HK-2 (cell line): ENCODE results near the gene GRIN3B.
"Not testable (repeated sequence)": the region's sequence is repeated elsewhere in the genome, so short reads cannot be mapped to it uniquely, and the experiment has no call there.

Source experiments
- DNase-seq: peaks from one replicate; pipeline ENCODE4 v3.0.0-alpha.2; 2018; ENCODE audit not compliant: unreplicated experiment

GRIN3B gene

GRCh38 chr19:1000095-1000494 lies at the start of gene GRIN3B:
TSS of gene GRIN3B (plus strand) at chr19:1000419. CDS start at chr19:1000438, 19 bp downstream.
- DNase-seq: peak; percentile 65

GRCh38 chr19:952049-952679 lies 48.1 kb upstream of the GRIN3B start:
- DNase-seq: no peak

GRCh38 chr19:952680-953444 lies 47.4 kb upstream of the GRIN3B start:
- no peak for DNase-seq

GRCh38 chr19:953445-954271 lies 46.6 kb upstream of the GRIN3B start:
- no peak for DNase-seq

GRCh38 chr19:954272-954671 lies 45.9 kb upstream of the GRIN3B start:
- DNase-seq: no peak

- no peak for DNase-seq
Observed at GRCh38 chr19:954672-955494, 45.3 kb upstream of the GRIN3B start.

- no peak for DNase-seq
Observed at GRCh38 chr19:955803-956765, 44.1 kb upstream of the GRIN3B start.

- DNase-seq: peak; percentile 27
Observed at GRCh38 chr19:956766-957440, 43.3 kb upstream of the GRIN3B start.

GRCh38 chr19:957578-957977 lies 42.6 kb upstream of the GRIN3B start:
- not testable (repeated sequence) for DNase-seq

GRCh38 chr19:958967-959855 lies 41.0 kb upstream of the GRIN3B start:
- DNase-seq: no peak

GRCh38 chr19:960020-960419 lies 40.2 kb upstream of the GRIN3B start:
- no peak for DNase-seq

- DNase-seq: no peak
Observed at GRCh38 chr19:960601-960938, 39.6 kb upstream of the GRIN3B start.

GRCh38 chr19:961866-962620 lies 38.2 kb upstream of the GRIN3B start:
- no peak for DNase-seq

GRCh38 chr19:962683-963400 lies 37.4 kb upstream of the GRIN3B start:
- no peak for DNase-seq

- peak; percentile 22 for DNase-seq
Observed at GRCh38 chr19:963486-963951, 36.7 kb upstream of the GRIN3B start.

- DNase-seq: no peak
Observed at GRCh38 chr19:964116-964520, 36.1 kb upstream of the GRIN3B start.
